Measurements from ENCODE around the gene LRRC30.

DNA sequence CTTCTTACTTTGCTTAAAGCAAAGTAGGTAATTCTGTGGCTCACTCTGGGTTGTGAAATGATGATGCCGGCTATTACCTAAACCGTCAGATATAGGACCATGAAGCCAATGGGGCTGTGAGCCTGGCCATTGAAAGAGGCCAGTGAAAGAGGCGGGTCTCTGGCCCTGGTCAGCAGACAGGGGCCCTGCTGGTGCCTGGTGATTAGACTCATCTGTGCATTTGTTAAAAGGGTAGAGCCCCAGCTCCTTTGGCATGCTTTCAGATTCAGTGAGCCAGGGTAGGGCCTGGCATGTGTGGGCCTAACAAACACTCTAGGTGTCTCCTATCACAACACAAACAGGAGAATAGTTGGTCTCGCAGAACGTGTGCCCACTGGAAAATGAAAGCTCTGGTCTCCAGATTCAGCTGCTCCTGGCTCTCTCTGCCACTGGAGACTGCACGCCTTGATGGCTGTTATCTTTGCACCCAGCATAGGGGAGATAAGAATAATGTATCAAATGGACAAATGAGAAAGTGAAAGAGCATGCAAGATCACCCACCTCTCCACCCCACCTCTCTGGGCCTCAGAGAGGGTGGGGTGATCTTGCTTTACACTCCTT lies 6.9 kb downstream of the LRRC30 start:
- TF ChIP-seq SUZ12 (IDR thresholded peaks at IDR 0.05; ENCODE audit: extremely low read depth, insufficient read depth, insufficient read length), result no peak
- TF ChIP-seq ZNF274 (IDR thresholded peaks at IDR 0.05; ENCODE audit: low read depth, low read length), result no peak

Measured in NT2/D1 (cell line).